Stimulated activated naive CD8-positive, alpha-beta T cell treated with anti-CD3 and anti-CD28 coated beads, Interleukin-15, Interleukin-2, amounts not matched to agents 100 ng/mL and 50 ng/mL, for 24 hours (primary cell): ENCODE data around the gene BLVRB.

Source experiments
- H3K27ac Mint-ChIP-seq: one replicate; pipeline ENCODE4 v1.8.0; 2021; ENCODE audit warnings: mild to moderate bottlenecking, mixed read lengths
- H3K27me3 Mint-ChIP-seq: one replicate; pipeline ENCODE4 v1.8.0; 2021; ENCODE audit warnings: mixed read lengths
- H3K36me3 Mint-ChIP-seq: one replicate; pipeline ENCODE4 v1.8.0; 2021; ENCODE audit warnings: low read depth, mixed read lengths
- H3K4me1 Mint-ChIP-seq: one replicate; pipeline ENCODE4 v1.8.0; 2021; ENCODE audit warnings: low read depth, mixed read lengths
- H3K4me3 Mint-ChIP-seq: one replicate; pipeline ENCODE4 v1.8.0; 2021; ENCODE audit warnings: mild to moderate bottlenecking, mixed read lengths
- H3K9me3 Mint-ChIP-seq: one replicate; pipeline ENCODE4 v1.8.0; 2021; ENCODE audit warnings: mixed read lengths

Gene BLVRB

GRCh38 chr19:40425450-40426287, 39.9 kb downstream of the BLVRB start, which contains the start of gene SERTAD1:
Gene SERTAD1, minus strand, starts transcription at chr19:40425992. Its CDS starts 2,446 bp downstream, at chr19:40423546.
- H3K27ac Mint-ChIP-seq: peak within 1 kb of the TSS; percentile 98
- H3K9me3 Mint-ChIP-seq: no peaks in the 10 kb centered on the region
- peak within 1 kb of the TSS; percentile 95 for H3K4me3 Mint-ChIP-seq
- H3K27me3 Mint-ChIP-seq: no peaks in the 10 kb centered on the region
- peaks cover 33% of the 10 kb centered on the region for H3K4me1 Mint-ChIP-seq
- peaks cover 11% of the 10 kb centered on the region for H3K36me3 Mint-ChIP-seq

- Mint-ChIP-seq H3K9me3 (no peaks in the 10 kb centered on the region), H3K4me1 (peaks cover 34% of the 10 kb centered on the region), H3K36me3 (peaks cover 11% of the 10 kb centered on the region), H3K27ac (peak overlapping the region; percentile 98), H3K4me3 (peak overlapping the region; percentile 95), H3K27me3 (no peaks in the 10 kb centered on the region)
These were observed 40.7 kb downstream of the BLVRB start for GRCh38 chr19:40424637-40425449.

GRCh38 chr19:40423938-40424337, 41.6 kb downstream of the BLVRB start:
- Mint-ChIP-seq H3K9me3 (no peaks in the 10 kb centered on the region), H3K27me3 (no peaks in the 10 kb centered on the region), H3K27ac (peak overlapping the region; percentile 76), H3K4me3 (peak overlapping the region; percentile 95), H3K4me1 (peaks cover 36% of the 10 kb centered on the region), H3K36me3 (peaks cover 11% of the 10 kb centered on the region)

GRCh38 chr19:40422748-40423566, 42.6 kb downstream of the BLVRB start:
- Mint-ChIP-seq H3K27ac (peak overlapping the region; percentile 93), H3K4me3 (peak overlapping the region; percentile 55), H3K9me3 (no peaks in the 10 kb centered on the region), H3K4me1 (peaks cover 36% of the 10 kb centered on the region), H3K36me3 (peaks cover 11% of the 10 kb centered on the region), H3K27me3 (no peaks in the 10 kb centered on the region)

- Mint-ChIP-seq H3K27me3 (no peaks in the 10 kb centered on the region), H3K27ac (peak overlapping the region; percentile 93), H3K4me3 (peak overlapping the region; percentile 55), H3K9me3 (no peaks in the 10 kb centered on the region), H3K4me1 (peaks cover 37% of the 10 kb centered on the region), H3K36me3 (peaks cover 11% of the 10 kb centered on the region)
These were observed 43.4 kb downstream of the BLVRB start for GRCh38 chr19:40421993-40422747.

- Mint-ChIP-seq H3K27me3 (no peaks in the 10 kb centered on the region), H3K4me1 (peaks cover 37% of the 10 kb centered on the region), H3K4me3 (peak overlapping the region; percentile 80), H3K9me3 (no peaks in the 10 kb centered on the region), H3K36me3 (peaks cover 11% of the 10 kb centered on the region), H3K27ac (peak overlapping the region; percentile 93)
These were observed 44.5 kb downstream of the BLVRB start for GRCh38 chr19:40420766-40421765.

GRCh38 chr19:40420451-40420765, 45.1 kb downstream of the BLVRB start:
- Mint-ChIP-seq H3K27ac (peak overlapping the region; percentile 93), H3K36me3 (peaks cover 11% of the 10 kb centered on the region), H3K4me3 (peak overlapping the region; percentile 80), H3K27me3 (no peaks in the 10 kb centered on the region), H3K4me1 (peaks cover 32% of the 10 kb centered on the region), H3K9me3 (no peaks in the 10 kb centered on the region)

- peaks cover 9% of the 10 kb centered on the region for H3K36me3 Mint-ChIP-seq
- H3K4me3 Mint-ChIP-seq: peak overlapping the region; percentile 52
- no peaks in the 10 kb centered on the region for H3K27me3 Mint-ChIP-seq
- H3K27ac Mint-ChIP-seq: no peak overlapping the region
- no peaks in the 10 kb centered on the region for H3K9me3 Mint-ChIP-seq
- peaks cover 31% of the 10 kb centered on the region for H3K4me1 Mint-ChIP-seq
These were observed 45.8 kb downstream of the BLVRB start for GRCh38 chr19:40419780-40420179.

GRCh38 chr19:40419066-40419612, 46.4 kb downstream of the BLVRB start:
- Mint-ChIP-seq H3K9me3 (no peaks in the 10 kb centered on the region), H3K27me3 (no peaks in the 10 kb centered on the region), H3K27ac (no peak overlapping the region), H3K36me3 (peaks cover 5% of the 10 kb centered on the region), H3K4me1 (peaks cover 25% of the 10 kb centered on the region), H3K4me3 (no peak overlapping the region)

- no peak overlapping the region for H3K4me3 Mint-ChIP-seq
- H3K27me3 Mint-ChIP-seq: no peaks in the 10 kb centered on the region
- peaks cover 28% of the 10 kb centered on the region for H3K4me1 Mint-ChIP-seq
- H3K36me3 Mint-ChIP-seq: peaks cover 5% of the 10 kb centered on the region
- H3K9me3 Mint-ChIP-seq: no peaks in the 10 kb centered on the region
- H3K27ac Mint-ChIP-seq: no peak overlapping the region
These were observed 47.5 kb downstream of the BLVRB start for GRCh38 chr19:40418040-40418439.

- H3K9me3 Mint-ChIP-seq: no peaks in the 10 kb centered on the region
- peaks cover 5% of the 10 kb centered on the region for H3K36me3 Mint-ChIP-seq
- H3K27me3 Mint-ChIP-seq: no peaks in the 10 kb centered on the region
- no peak overlapping the region for H3K4me3 Mint-ChIP-seq
- H3K4me1 Mint-ChIP-seq: peaks cover 28% of the 10 kb centered on the region
- no peak overlapping the region for H3K27ac Mint-ChIP-seq
These were observed 47.9 kb downstream of the BLVRB start for GRCh38 chr19:40417643-40417981.

GRCh38 chr19:40416918-40417642, 48.5 kb downstream of the BLVRB start:
- Mint-ChIP-seq H3K27ac (peak overlapping the region; percentile 83), H3K4me3 (no peak overlapping the region), H3K27me3 (no peaks in the 10 kb centered on the region), H3K36me3 (peaks cover under 1% of the 10 kb centered on the region), H3K4me1 (peaks cover 22% of the 10 kb centered on the region), H3K9me3 (no peaks in the 10 kb centered on the region)
